Peyer's patch (tissue), 4 donors: ENCODE measurements around the gene KLF3.

ENCODE experiments used
- CTCF ChIP-seq, 6 experiments: fragments of 450-650 bp in 4 of 6; fragments of 200-600 bp in 2 of 6; sonication (generic) in 1 of 6; IDR thresholded peaks; one replicate each; pipeline ENCODE4 v1.5.1; 2017 to 2019; ENCODE audit warnings: antibody characterized with exemption in 6 of 6, mild to moderate bottlenecking in 3 of 6, moderate library complexity in 1 of 6
- POLR2A ChIP-seq, 2 donors: fragments of 450-650 bp; IDR thresholded peaks; one replicate each; pipeline ENCODE4 v1.5.1; 2017; ENCODE audit warnings: antibody characterized with exemption in 2 of 2, mild to moderate bottlenecking in 2 of 2, moderate library complexity in 2 of 2

GRCh38 chr4:38659346-38659745 is 4.7 kb upstream of the KLF3 start:
- TF ChIP-seq CTCF (IDR thresholded peaks at IDR 0.05) (no peak), POLR2A (IDR thresholded peaks at IDR 0.05) (no peak)
